GM23338 (cell line): ENCODE data around the gene RRP9. TPM values are rescaled to one million over a fixed set of nuclear protein-coding genes. Genes with fewer than 3 reads are reported as not detected.
A peak's percentile ranks its signal among the peaks of the same experiment; 100 is the strongest.

Experiments
- ATAC-seq: fragments of 200-7000 bp; cut with Tn5 transposase; 3 replicates; pipeline ENCODE4 v1.9.1; 2020
- DNase-seq: peaks from one replicate; pipeline ENCODE4 v3.0.0-alpha.2; 2015; ENCODE audit warnings: low spot score
- H2AFZ ChIP-seq: fragments of 200-600 bp; sonication (generic); 2 replicates; pipeline ENCODE4 v1.8.0; 2016; ENCODE audit warnings: antibody characterized with exemption, mild to moderate bottlenecking, moderate library complexity
- H3F3A ChIP-seq: fragments of 200-600 bp; sonication (generic); replicated peaks from 2 replicates; pipeline ENCODE4 v1.8.0; 2017; ENCODE audit warnings: antibody characterized with exemption, mixed run types, low read depth
- H3K27ac ChIP-seq: fragments of 200-600 bp; sonication (generic); 2 replicates; pipeline ENCODE4 v1.6.1; 2016; ENCODE audit warnings: low read depth
- H3K27me3 ChIP-seq: fragments of 200-600 bp; sonication (generic); 2 replicates; pipeline ENCODE4 v1.8.0; 2016; ENCODE audit warnings: mild to moderate bottlenecking, mixed run types, moderate library complexity; ENCODE audit not compliant: insufficient read depth
- H3K36me3 ChIP-seq: fragments of 200-600 bp; sonication (generic); 2 replicates; pipeline ENCODE4 v1.8.0; 2016; ENCODE audit warnings: mild to moderate bottlenecking; ENCODE audit not compliant: insufficient read depth
- H3K4me1 ChIP-seq: fragments of 200-600 bp; sonication (generic); 2 replicates; pipeline ENCODE4 v1.8.0; 2016; ENCODE audit warnings: mild to moderate bottlenecking, moderate library complexity; ENCODE audit not compliant: insufficient read depth
- H3K4me2 ChIP-seq: fragments of 200-600 bp; sonication (generic); 2 replicates; pipeline ENCODE4 v1.7.1; 2017; ENCODE audit warnings: mixed run types
- H3K4me3 ChIP-seq: fragments of 200-600 bp; sonication (generic); 2 replicates; pipeline ENCODE4 v1.6.1; 2016; ENCODE audit warnings: mixed run types
- H3K79me2 ChIP-seq: fragments of 200-600 bp; sonication (generic); replicated peaks from 2 replicates; pipeline ENCODE4 v1.8.0; 2017; ENCODE audit warnings: mild to moderate bottlenecking; ENCODE audit not compliant: insufficient read depth
- H3K9me2 ChIP-seq: fragments of 200-600 bp; sonication (generic); 2 replicates; pipeline ENCODE4 v1.8.0; 2017; ENCODE audit not compliant: insufficient read depth
- H4K20me1 ChIP-seq: fragments of 200-600 bp; sonication (generic); replicated peaks from 2 replicates; pipeline ENCODE4 v1.8.0; 2017; ENCODE audit warnings: mild to moderate bottlenecking; ENCODE audit not compliant: insufficient read depth
- H3K27ac Mint-ChIP-seq: 2 replicates; pipeline ENCODE4 v1.8.0; 2020; ENCODE audit warnings: inconsistent platforms, mild to moderate bottlenecking, moderate library complexity, mixed read lengths
- H3K27me3 Mint-ChIP-seq: 3 replicates; pipeline ENCODE4 v1.8.0; 2022; ENCODE audit warnings: low read depth, mild to moderate bottlenecking, moderate library complexity, mixed read lengths, inconsistent platforms; ENCODE audit not compliant: insufficient read depth, poor library complexity
- H3K36me3 Mint-ChIP-seq: 3 replicates; pipeline ENCODE4 v1.8.0; 2021; ENCODE audit warnings: low read depth, mild to moderate bottlenecking, inconsistent platforms, moderate library complexity, mixed read lengths
- H3K4me1 Mint-ChIP-seq: 3 replicates; pipeline ENCODE4 v1.8.0; 2020; ENCODE audit warnings: mild to moderate bottlenecking, inconsistent platforms, mixed read lengths
- H3K4me3 Mint-ChIP-seq: 3 replicates; pipeline ENCODE4 v1.8.0; 2021; ENCODE audit warnings: moderate library complexity, mild to moderate bottlenecking, inconsistent platforms, mixed read lengths
- H3K9me3 Mint-ChIP-seq: 3 replicates; pipeline ENCODE4 v1.8.0; 2020; ENCODE audit warnings: moderate library complexity, mild to moderate bottlenecking, inconsistent platforms, mixed read lengths
- CREB1 ChIP-seq: fragments of 250-450 bp; sonication (Bioruptor Pico); IDR thresholded peaks from 2 replicates; pipeline ENCODE4 v1.5.0; 2020; ENCODE audit warnings: low read depth, mild to moderate bottlenecking, moderate library complexity
- EZH2 ChIP-seq: fragments of 200-600 bp; sonication (generic); IDR thresholded peaks from one replicate; pipeline ENCODE4 v1.8.0; 2017; ENCODE audit warnings: antibody characterized with exemption, mild to moderate bottlenecking, low read depth; ENCODE audit not compliant: unreplicated experiment
- EZH2phosphoT487 ChIP-seq: fragments of 200-600 bp; sonication (generic); IDR thresholded peaks from one replicate; pipeline ENCODE4 v1.8.1; 2018; ENCODE audit warnings: antibody characterized with exemption; ENCODE audit not compliant: unreplicated experiment
- JUNB ChIP-seq: IDR thresholded peaks from one replicate; pipeline ENCODE4 v1.6.1; 2016; ENCODE audit warnings: antibody characterized with exemption; ENCODE audit not compliant: unreplicated experiment
- NANOG ChIP-seq: IDR thresholded peaks from 2 replicates; pipeline ENCODE4 v1.6.1; 2016; ENCODE audit warnings: antibody characterized with exemption, borderline replicate concordance
- POLR2AphosphoS5 ChIP-seq: IDR thresholded peaks from 2 replicates; pipeline ENCODE4 v1.6.1; 2016; ENCODE audit warnings: antibody characterized with exemption, low read depth
- STAT1 ChIP-seq: IDR thresholded peaks from one replicate; pipeline ENCODE4 v1.6.1; 2016; ENCODE audit warnings: antibody characterized with exemption; ENCODE audit not compliant: unreplicated experiment
- ZNF114 ChIP-seq: fragments of 250-450 bp; sonication (Bioruptor Pico); IDR thresholded peaks from 2 replicates; pipeline ENCODE4 v1.5.0; 2020; ENCODE audit warnings: mild to moderate bottlenecking, moderate library complexity
- ZNF331 ChIP-seq: fragments of 250-450 bp; sonication (Bioruptor Pico); IDR thresholded peaks from 2 replicates; pipeline ENCODE4 v1.5.0; 2020; ENCODE audit warnings: low read depth, mild to moderate bottlenecking, moderate library complexity
- polyA plus RNA-seq: library from polyadenylated mRNA; unstranded; fragments of >200 nt; fragmentation: Nextera tagmentation; extraction: Ambion mirVana; gene quantifications from 2 replicates; pipeline ENCODE4 v1.2.1, GENCODE V29; 2016
- total RNA-seq: library from RNA; depleted of rRNA; stranded (reverse); fragments of >200 nt; shearing (Covaris generic); gene quantifications from 2 replicates; pipeline ENCODE4 v1.2.3, GENCODE V29; 2014
- TF ChIP-seq, protein P1 (sequence below), 2 experiments: fragments of 200-600 bp in 1 of 2; sonication (generic) in 1 of 2; conservative IDR thresholded peaks; 2 replicates each; pipeline versions ENCODE4 v1.5.1 to v1.6.1; 2016 to 2017; ENCODE audit warnings: antibody characterized with exemption in 2 of 2, low read depth in 2 of 2, mild to moderate bottlenecking in 2 of 2, moderate library complexity in 1 of 2
- TF ChIP-seq, protein P2 (sequence below): fragments of 250-450 bp; sonication (Bioruptor Pico); IDR thresholded peaks from 2 replicates; pipeline ENCODE4 v1.5.0; 2020; ENCODE audit warnings: mild to moderate bottlenecking, moderate library complexity
- TF ChIP-seq, protein P3 (sequence below): IDR thresholded peaks from 2 replicates; pipeline ENCODE4 v1.6.1; 2016; ENCODE audit warnings: antibody characterized with exemption
- TF ChIP-seq, protein P4 (sequence below): IDR thresholded peaks from one replicate; pipeline ENCODE4 v1.6.1; 2018; ENCODE audit warnings: antibody characterized with exemption; ENCODE audit not compliant: unreplicated experiment

Gene RRP9
- total and polyA plus RNA-seq, 2 experiments from 2014 or later = 62.4 to 68.1 TPM

DNA sequence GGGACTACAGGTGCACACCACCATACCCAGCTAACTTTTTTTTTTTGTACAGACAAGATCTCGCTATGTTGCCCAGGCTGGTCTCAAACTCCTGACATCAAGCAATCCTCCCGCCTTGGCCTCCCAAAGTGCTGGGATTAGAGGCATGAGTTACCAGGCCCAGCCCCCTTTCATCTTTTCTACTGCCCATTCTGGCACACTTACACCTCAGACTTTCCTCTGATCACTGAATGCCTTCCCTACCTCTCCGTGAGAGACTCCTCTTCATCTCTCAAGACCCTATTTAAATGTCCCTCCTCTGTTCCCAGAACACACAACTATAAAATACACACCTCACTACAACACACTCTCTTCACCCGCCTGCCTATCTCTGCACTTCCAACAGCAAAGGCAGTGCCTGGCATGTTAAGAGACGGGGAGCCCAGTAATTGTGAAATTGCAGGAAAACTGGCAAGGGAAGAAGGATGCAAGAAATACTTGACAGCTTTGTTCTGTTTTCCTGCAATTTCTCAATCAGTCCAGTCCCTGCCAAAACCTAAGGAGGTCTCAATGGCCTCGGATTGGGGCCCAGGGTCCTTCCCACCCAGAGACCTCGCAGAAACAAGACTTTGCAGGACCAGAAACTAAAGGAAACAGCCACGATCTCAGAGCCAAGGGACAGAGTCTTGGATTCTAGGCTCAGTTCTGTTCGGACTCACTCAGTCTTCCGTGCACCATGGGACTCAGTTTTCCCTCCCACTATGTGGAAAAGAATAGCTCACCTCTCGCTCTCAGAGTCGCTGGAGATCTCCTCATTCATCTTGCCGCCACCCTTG lies 849 bp downstream of the RRP9 start:
- Histone ChIP-seq H3K9me2 (no peaks in the 10 kb centered on the region), H2AFZ (no peak overlapping the region), H3K4me3 (peak overlapping the region; percentile 99), H3F3A (0 out of 2 replicates have a peak, but pooled peaks cover 2% of the 10 kb centered on the region), H3K27ac (no peak overlapping the region), H3K4me2 (peak overlapping the region; percentile 98), H3K79me2 (peaks cover 25% of the 10 kb centered on the region), H4K20me1 (peaks cover 12% of the 10 kb centered on the region), H3K36me3 (peaks cover 6% of the 10 kb centered on the region; the same call in 1 of the 2 replicates), H3K4me1 (peaks cover 9% of the 10 kb centered on the region; the same call in 1 of the 2 replicates), H3K27me3 (no peaks in the 10 kb centered on the region)
- Mint-ChIP-seq H3K27me3 (peaks cover 21% of the 10 kb centered on the region), H3K27ac (no peak overlapping the region), H3K9me3 (no peaks in the 10 kb centered on the region), H3K4me3 (peak overlapping the region; percentile 92), H3K36me3 (peaks cover 48% of the 10 kb centered on the region), H3K4me1 (peaks cover 18% of the 10 kb centered on the region)
- ATAC-seq (peak; percentile 2; the same call in 2 of the 3 replicates), DNase-seq (no peak)
- no peak for TF ChIP-seq POLR2AphosphoS5
- TF ChIP-seq, protein P1, sequence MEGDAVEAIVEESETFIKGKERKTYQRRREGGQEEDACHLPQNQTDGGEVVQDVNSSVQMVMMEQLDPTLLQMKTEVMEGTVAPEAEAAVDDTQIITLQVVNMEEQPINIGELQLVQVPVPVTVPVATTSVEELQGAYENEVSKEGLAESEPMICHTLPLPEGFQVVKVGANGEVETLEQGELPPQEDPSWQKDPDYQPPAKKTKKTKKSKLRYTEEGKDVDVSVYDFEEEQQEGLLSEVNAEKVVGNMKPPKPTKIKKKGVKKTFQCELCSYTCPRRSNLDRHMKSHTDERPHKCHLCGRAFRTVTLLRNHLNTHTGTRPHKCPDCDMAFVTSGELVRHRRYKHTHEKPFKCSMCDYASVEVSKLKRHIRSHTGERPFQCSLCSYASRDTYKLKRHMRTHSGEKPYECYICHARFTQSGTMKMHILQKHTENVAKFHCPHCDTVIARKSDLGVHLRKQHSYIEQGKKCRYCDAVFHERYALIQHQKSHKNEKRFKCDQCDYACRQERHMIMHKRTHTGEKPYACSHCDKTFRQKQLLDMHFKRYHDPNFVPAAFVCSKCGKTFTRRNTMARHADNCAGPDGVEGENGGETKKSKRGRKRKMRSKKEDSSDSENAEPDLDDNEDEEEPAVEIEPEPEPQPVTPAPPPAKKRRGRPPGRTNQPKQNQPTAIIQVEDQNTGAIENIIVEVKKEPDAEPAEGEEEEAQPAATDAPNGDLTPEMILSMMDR (conservative IDR thresholded peaks at IDR 0.05; ENCODE audit: low read depth in 2 of 2) = no peak
- no peak for TF ChIP-seq STAT1
- no peak for TF ChIP-seq JUNB
- no peak for TF ChIP-seq ZNF331 (CRISPR knock-in tag)
- TF ChIP-seq, protein P2, sequence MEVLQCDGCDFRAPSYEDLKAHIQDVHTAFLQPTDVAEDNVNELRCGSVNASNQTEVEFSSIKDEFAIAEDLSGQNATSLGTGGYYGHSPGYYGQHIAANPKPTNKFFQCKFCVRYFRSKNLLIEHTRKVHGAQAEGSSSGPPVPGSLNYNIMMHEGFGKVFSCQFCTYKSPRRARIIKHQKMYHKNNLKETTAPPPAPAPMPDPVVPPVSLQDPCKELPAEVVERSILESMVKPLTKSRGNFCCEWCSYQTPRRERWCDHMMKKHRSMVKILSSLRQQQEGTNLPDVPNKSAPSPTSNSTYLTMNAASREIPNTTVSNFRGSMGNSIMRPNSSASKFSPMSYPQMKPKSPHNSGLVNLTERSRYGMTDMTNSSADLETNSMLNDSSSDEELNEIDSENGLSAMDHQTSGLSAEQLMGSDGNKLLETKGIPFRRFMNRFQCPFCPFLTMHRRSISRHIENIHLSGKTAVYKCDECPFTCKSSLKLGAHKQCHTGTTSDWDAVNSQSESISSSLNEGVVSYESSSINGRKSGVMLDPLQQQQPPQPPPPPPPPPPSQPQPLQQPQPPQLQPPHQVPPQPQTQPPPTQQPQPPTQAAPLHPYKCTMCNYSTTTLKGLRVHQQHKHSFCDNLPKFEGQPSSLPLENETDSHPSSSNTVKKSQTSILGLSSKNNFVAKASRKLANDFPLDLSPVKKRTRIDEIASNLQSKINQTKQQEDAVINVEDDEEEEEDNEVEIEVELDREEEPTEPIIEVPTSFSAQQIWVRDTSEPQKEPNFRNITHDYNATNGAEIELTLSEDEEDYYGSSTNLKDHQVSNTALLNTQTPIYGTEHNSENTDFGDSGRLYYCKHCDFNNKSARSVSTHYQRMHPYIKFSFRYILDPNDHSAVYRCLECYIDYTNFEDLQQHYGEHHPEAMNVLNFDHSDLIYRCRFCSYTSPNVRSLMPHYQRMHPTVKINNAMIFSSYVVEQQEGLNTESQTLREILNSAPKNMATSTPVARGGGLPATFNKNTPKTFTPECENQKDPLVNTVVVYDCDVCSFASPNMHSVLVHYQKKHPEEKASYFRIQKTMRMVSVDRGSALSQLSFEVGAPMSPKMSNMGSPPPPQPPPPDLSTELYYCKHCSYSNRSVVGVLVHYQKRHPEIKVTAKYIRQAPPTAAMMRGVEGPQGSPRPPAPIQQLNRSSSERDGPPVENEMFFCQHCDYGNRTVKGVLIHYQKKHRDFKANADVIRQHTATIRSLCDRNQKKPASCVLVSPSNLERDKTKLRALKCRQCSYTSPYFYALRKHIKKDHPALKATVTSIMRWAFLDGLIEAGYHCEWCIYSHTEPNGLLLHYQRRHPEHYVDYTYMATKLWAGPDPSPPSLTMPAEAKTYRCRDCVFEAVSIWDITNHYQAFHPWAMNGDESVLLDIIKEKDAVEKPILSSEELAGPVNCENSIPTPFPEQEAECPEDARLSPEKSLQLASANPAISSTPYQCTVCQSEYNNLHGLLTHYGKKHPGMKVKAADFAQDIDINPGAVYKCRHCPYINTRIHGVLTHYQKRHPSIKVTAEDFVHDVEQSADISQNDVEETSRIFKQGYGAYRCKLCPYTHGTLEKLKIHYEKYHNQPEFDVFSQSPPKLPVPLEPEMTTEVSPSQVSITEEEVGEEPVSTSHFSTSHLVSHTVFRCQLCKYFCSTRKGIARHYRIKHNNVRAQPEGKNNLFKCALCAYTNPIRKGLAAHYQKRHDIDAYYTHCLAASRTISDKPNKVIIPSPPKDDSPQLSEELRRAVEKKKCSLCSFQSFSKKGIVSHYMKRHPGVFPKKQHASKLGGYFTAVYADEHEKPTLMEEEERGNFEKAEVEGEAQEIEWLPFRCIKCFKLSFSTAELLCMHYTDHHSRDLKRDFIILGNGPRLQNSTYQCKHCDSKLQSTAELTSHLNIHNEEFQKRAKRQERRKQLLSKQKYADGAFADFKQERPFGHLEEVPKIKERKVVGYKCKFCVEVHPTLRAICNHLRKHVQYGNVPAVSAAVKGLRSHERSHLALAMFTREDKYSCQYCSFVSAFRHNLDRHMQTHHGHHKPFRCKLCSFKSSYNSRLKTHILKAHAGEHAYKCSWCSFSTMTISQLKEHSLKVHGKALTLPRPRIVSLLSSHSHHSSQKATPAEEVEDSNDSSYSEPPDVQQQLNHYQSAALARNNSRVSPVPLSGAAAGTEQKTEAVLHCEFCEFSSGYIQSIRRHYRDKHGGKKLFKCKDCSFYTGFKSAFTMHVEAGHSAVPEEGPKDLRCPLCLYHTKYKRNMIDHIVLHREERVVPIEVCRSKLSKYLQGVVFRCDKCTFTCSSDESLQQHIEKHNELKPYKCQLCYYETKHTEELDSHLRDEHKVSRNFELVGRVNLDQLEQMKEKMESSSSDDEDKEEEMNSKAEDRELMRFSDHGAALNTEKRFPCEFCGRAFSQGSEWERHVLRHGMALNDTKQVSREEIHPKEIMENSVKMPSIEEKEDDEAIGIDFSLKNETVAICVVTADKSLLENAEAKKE (CRISPR knock-in tag) = no peak
- TF ChIP-seq EZH2phosphoT487 = no peak
- TF ChIP-seq CREB1 (CRISPR knock-in tag) = no peak
- TF ChIP-seq, protein P3, sequence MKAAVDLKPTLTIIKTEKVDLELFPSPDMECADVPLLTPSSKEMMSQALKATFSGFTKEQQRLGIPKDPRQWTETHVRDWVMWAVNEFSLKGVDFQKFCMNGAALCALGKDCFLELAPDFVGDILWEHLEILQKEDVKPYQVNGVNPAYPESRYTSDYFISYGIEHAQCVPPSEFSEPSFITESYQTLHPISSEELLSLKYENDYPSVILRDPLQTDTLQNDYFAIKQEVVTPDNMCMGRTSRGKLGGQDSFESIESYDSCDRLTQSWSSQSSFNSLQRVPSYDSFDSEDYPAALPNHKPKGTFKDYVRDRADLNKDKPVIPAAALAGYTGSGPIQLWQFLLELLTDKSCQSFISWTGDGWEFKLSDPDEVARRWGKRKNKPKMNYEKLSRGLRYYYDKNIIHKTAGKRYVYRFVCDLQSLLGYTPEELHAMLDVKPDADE = no peak
- no peak for TF ChIP-seq ZNF114 (CRISPR knock-in tag)
- no peak for TF ChIP-seq EZH2
- TF ChIP-seq, protein P4, sequence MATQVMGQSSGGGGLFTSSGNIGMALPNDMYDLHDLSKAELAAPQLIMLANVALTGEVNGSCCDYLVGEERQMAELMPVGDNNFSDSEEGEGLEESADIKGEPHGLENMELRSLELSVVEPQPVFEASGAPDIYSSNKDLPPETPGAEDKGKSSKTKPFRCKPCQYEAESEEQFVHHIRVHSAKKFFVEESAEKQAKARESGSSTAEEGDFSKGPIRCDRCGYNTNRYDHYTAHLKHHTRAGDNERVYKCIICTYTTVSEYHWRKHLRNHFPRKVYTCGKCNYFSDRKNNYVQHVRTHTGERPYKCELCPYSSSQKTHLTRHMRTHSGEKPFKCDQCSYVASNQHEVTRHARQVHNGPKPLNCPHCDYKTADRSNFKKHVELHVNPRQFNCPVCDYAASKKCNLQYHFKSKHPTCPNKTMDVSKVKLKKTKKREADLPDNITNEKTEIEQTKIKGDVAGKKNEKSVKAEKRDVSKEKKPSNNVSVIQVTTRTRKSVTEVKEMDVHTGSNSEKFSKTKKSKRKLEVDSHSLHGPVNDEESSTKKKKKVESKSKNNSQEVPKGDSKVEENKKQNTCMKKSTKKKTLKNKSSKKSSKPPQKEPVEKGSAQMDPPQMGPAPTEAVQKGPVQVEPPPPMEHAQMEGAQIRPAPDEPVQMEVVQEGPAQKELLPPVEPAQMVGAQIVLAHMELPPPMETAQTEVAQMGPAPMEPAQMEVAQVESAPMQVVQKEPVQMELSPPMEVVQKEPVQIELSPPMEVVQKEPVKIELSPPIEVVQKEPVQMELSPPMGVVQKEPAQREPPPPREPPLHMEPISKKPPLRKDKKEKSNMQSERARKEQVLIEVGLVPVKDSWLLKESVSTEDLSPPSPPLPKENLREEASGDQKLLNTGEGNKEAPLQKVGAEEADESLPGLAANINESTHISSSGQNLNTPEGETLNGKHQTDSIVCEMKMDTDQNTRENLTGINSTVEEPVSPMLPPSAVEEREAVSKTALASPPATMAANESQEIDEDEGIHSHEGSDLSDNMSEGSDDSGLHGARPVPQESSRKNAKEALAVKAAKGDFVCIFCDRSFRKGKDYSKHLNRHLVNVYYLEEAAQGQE = no peak
- no peak for TF ChIP-seq NANOG
